HG02571 (cell line): ENCODE data around the gene FARP2.
"Not testable (repeated sequence)": the region's sequence is repeated elsewhere in the genome, so short reads cannot be mapped to it uniquely, and the experiment has no call there.

Source experiments
- ATAC-seq: cut with Tn5 transposase; IDR thresholded peaks from one replicate; pipeline ENCODE4 v1.9.1; 2021; ENCODE audit warnings: mild to moderate bottlenecking, moderate library complexity; ENCODE audit not compliant: unreplicated experiment

FARP2 gene

GRCh38 chr2:241519669-241520068 lies 163.6 kb downstream of the FARP2 start:
- ATAC-seq: no peak

GRCh38 chr2:241522477-241522876 lies 166.4 kb downstream of the FARP2 start:
- ATAC-seq: no peak

- not testable (repeated sequence) for ATAC-seq
Measured at GRCh38 chr2:241525818-241526780, 170.0 kb downstream of the FARP2 start.

- no peak for ATAC-seq
Measured at GRCh38 chr2:241530571-241530970, 174.5 kb downstream of the FARP2 start.

- ATAC-seq: no peak
Measured at GRCh38 chr2:241531161-241531722, 175.2 kb downstream of the FARP2 start.

GRCh38 chr2:241532168-241532567 lies 176.1 kb downstream of the FARP2 start:
- ATAC-seq: no peak

- ATAC-seq: no peak
Measured at GRCh38 chr2:241532733-241533601, 176.9 kb downstream of the FARP2 start.

GRCh38 chr2:241534293-241534692 lies 178.2 kb downstream of the FARP2 start:
- ATAC-seq: no peak

- no peak for ATAC-seq
Measured at GRCh38 chr2:241534701-241535375, 178.8 kb downstream of the FARP2 start.

- no peak for ATAC-seq
Measured at GRCh38 chr2:241535871-241536655, 180.0 kb downstream of the FARP2 start.

GRCh38 chr2:241538838-241539615 lies 182.9 kb downstream of the FARP2 start:
- no peak for ATAC-seq

- ATAC-seq: no peak
Measured at GRCh38 chr2:241539616-241540374, 183.7 kb downstream of the FARP2 start.

GRCh38 chr2:241540401-241540770 lies 184.3 kb downstream of the FARP2 start:
- ATAC-seq: no peak

GRCh38 chr2:241540771-241541561 lies 184.9 kb downstream of the FARP2 start:
- no peak for ATAC-seq

- ATAC-seq: no peak
Measured at GRCh38 chr2:241541564-241542277, 185.6 kb downstream of the FARP2 start.

GRCh38 chr2:241542278-241542605 lies 186.2 kb downstream of the FARP2 start:
- ATAC-seq: no peak
